GM12892 (cell line): ENCODE measurements around the gene HEXB.
A peak's percentile ranks its signal among the peaks of the same experiment; 100 is the strongest.

Experiments used
- DNase-seq: peaks from one replicate; pipeline ENCODE4 v3.0.0; 2011; ENCODE audit not compliant: insufficient read length
- FAIRE-seq: peaks from 2 replicates; lab custom pipeline; 2011; peaks lifted over from hg19 to GRCh38; lab: Jason Lieb, UNC
- POLR2A ChIP-seq: IDR thresholded peaks from 2 replicates; pipeline ENCODE4 v1.6.1; 2011; ENCODE audit warnings: low read depth, low read length, control low read depth
- POLR2AphosphoS5 ChIP-seq: IDR thresholded peaks from 2 replicates; pipeline ENCODE4 v1.6.1; 2011; ENCODE audit warnings: low read depth, low read length, control low read depth
- TAF1 ChIP-seq: IDR thresholded peaks from 2 replicates; pipeline ENCODE4 v1.6.1; 2011; ENCODE audit warnings: low read depth, mild to moderate bottlenecking, control low read depth, low read length, borderline replicate concordance

Gene HEXB

DNA sequence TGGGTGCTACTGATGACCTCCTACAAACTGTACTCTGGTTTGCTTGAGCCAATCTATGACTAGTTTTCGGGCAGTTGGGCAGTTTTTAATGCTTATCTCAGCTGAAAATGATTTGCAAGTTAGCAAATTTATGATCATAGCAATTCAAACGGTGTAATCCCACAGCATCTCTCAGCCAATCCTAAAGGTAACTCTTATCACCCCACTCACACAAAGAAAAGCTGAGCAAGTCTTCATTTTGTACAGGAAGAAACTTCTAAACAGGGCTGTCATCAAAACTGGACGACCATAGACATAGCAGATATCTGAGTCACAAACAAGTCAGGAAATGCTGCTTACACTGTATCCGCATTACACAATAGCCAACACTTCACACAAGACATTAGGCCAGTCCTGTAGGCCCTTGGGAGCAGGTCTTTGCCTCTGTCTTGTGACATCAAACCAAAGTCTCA, 41.9 kb upstream of the HEXB start:
- no peak for FAIRE-seq
- no peak for TF ChIP-seq POLR2AphosphoS5
- TF ChIP-seq POLR2A: no peak
- TF ChIP-seq TAF1: no peak
- DNase-seq: no peak

DNA sequence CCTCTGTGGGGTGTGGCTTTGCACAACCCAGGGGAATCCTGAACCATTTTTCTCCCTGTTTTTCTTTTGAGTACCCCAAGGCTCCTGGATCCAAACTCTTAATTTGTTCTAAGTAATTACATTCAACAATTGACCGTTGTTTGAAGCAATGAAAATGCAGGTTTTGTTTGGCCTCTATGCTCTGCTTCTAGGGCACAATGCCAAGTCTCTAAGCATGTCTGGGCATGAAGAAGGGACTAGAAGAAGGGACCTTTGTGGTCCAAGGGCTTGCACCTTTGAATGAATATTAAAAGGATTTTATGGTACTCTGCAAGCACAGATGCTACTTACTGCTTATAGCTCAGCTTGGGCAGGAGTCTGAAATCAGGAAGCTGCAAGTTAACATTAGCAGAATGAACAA, 37.9 kb upstream of the HEXB start:
- no peak for TF ChIP-seq POLR2A
- no peak for TF ChIP-seq POLR2AphosphoS5
- TF ChIP-seq TAF1: no peak
- DNase-seq (no peak), FAIRE-seq (no peak)

DNA sequence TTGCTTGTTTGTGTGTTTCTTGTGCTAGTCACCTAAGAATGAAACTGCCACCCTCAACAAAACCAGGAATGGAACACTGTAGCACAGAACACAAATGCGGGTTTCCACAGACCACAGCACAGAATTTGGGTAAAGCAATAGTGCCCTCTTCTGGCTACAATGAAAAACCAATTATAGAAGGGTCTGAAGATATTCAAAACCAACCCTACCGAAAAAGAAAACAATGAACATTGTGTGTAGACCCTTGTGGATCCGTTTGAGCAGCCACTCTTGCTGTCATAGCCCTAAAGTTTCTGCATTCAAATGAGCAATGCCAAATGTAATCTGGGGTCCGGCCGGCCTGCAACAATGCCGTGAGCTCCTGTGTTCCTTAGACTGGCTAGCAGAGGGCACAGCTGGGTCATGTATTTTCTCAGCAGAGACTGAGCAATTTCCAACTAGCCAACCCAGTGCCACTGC, 36.2 kb upstream of the HEXB start:
- no peak for TF ChIP-seq POLR2AphosphoS5
- no peak for TF ChIP-seq POLR2A
- TF ChIP-seq TAF1: no peak
- DNase-seq (peak; percentile 31), FAIRE-seq (peak; percentile 90)

DNA sequence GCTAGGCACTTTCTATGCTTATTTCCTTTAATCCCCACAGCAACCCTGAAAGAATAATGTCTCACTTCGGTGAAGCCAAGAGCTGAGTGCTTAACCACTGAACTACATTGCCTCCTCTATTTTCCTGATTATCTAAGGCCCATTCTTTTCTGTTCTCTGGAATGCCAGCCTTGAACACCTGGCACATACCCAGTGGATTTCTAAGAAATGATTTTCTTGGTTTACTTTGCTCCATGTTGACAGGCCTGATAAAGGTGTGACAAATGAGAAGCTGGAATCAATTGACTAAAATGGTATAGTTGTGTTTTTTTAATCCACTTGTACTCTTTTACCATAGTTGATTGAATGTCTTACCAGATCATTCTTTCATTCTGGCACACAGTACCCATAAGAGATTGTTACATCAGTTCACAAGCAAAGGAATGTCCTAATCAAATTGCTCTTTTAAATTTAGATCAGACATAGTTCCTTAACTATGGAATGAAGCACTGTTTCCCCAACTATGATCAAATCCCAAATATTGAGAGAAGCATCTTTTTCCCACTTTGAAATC, 35.5 kb upstream of the HEXB start:
- DNase-seq (no peak), FAIRE-seq (no peak)
- TF ChIP-seq POLR2AphosphoS5 (no peak), TAF1 (no peak), POLR2A (no peak)

DNA sequence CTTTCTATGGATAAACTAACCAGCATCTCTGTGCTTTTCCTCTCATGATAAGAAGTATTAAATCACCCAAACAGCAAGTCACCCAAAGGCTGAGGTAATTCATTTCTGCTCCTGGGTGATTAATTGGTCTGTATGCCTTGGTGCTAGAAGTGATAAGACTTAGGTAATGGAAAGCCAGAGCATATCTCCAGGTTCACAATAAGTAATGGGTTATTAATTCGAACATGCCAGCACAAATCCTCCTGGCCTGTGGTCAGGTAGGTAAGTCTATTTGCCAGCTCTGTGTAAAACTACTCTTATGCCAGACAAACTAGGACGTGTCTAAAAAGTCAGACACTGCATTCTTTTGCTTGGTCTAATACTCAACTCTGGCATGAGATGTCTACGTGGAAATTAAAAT, 33.3 kb upstream of the HEXB start:
- TF ChIP-seq POLR2AphosphoS5 (no peak), POLR2A (no peak), TAF1 (no peak)
- DNase-seq (no peak), FAIRE-seq (no peak)

DNA sequence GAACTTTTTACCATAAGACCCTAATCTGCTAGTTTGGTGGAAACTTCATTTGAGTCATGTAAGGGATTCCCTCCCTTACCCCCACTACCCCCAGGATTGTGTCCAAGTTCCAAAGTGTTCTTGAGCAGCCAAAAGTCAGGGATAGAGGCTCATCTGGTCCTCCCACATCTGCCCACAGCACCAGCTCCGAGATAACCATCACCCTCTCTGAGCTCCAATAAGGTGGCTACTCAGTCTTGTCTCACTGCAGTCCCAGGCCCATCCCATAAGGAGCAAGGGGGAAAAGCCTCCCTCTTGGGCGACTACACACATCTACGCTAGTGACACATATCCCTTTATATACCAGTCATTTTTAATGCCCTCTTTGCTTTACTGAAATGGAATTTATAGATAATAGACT, 32.5 kb upstream of the HEXB start:
- FAIRE-seq (no peak), DNase-seq (no peak)
- TF ChIP-seq POLR2AphosphoS5 (no peak), POLR2A (no peak), TAF1 (no peak)

DNA sequence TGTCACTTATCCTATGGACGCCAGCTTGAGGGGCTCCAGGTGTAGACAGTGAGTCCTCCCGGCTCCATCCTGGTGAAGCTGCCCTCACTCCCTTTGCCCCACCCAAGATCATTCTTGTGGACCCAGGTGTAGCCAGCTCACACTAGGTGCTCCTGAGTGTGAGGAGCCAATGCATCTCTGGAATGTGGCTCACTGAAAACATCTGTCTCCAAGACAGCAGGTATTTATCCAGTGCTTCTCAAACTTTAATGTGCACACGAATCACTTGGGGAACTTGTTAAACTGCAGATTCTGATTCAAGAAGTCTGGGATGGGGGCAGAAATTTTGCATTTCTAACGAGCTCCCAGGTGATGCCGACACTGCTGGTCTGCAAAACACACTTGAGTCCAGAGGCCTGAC, 31.0 kb upstream of the HEXB start:
- no peak for TF ChIP-seq TAF1
- TF ChIP-seq POLR2A: no peak
- TF ChIP-seq POLR2AphosphoS5: no peak
- DNase-seq: no peak
- FAIRE-seq: no peak

DNA sequence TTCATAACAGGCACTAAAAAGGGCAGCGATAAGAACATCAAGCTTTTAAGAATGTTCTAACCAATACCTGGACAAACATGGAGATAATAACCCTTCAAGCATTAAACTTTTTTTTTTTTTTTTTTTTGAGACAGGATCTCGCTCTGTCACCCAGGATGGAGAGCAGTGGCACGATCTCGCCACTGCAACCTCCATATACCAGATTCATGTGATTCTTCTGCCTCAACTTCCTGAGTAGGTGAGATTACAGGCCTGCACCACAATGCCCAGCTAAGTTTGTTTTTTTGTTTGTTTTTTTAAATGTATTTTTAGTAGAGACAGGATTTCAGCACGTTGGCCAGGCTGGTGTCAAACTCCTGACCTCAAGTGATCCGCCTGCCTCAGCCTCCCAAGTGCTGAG, 29.8 kb upstream of the HEXB start:
- FAIRE-seq (no peak), DNase-seq (no peak)
- no peak for TF ChIP-seq TAF1
- no peak for TF ChIP-seq POLR2AphosphoS5
- no peak for TF ChIP-seq POLR2A

DNA sequence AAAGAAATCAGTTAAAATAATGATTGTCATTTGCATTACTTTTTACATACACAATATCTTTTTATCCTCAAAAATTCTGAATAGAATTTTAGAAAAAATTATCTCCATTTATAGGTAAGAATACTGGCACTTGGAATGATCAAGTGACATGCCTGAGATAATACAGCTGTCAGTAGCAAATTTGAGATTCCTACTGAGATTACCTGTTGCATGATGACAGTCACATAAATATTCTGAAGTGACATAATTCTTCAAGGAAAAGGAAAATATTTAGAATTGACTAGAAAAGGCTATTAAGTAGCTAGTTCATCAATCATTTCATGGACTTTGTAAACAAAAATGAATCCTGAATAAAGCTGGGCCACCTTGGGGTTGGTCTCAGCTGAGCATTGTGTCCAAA, 29.3 kb upstream of the HEXB start:
- FAIRE-seq (no peak), DNase-seq (no peak)
- TF ChIP-seq TAF1: no peak
- no peak for TF ChIP-seq POLR2A
- no peak for TF ChIP-seq POLR2AphosphoS5

DNA sequence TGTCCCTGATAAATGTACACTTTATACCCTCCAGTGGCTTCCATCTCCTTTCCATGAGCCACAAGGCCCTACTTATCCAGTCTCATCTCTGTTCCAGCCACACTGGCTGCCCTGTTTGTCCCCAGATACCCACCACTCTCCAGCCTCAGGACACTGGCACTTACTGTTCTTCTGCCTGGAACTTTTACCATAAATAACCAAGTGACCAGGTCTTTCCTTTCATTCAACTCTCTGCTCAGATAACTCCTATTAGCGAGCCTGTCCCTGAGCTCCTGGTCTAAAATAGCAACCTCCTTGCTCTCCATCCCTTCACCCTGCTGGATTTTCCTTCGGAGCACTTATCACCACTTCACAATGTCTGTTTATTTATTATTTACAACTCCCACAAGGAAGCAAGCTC, 27.9 kb upstream of the HEXB start:
- DNase-seq (no peak), FAIRE-seq (no peak)
- no peak for TF ChIP-seq POLR2AphosphoS5
- TF ChIP-seq POLR2A: no peak
- TF ChIP-seq TAF1: no peak

DNA sequence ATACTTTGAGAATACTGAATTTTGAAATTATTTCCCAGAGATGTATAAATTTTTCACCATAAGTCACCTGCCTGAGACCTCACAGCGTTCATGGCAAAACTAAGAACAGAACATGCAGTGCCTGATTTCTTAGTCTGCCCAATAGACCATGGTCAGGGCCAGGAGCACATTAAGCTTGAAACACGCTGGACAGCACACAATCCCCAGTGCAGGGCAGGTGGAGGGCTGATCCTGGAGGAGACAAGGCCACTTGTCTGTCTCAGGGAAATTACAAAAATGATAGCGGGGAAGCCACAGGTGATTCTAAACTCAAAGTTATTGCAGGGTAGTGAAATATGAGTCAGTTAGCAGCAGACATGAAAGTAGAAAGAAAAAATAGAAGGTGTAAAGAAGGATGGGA, 25.9 kb upstream of the HEXB start:
- no peak for TF ChIP-seq TAF1
- TF ChIP-seq POLR2A: no peak
- TF ChIP-seq POLR2AphosphoS5: no peak
- DNase-seq: no peak
- FAIRE-seq: no peak

DNA sequence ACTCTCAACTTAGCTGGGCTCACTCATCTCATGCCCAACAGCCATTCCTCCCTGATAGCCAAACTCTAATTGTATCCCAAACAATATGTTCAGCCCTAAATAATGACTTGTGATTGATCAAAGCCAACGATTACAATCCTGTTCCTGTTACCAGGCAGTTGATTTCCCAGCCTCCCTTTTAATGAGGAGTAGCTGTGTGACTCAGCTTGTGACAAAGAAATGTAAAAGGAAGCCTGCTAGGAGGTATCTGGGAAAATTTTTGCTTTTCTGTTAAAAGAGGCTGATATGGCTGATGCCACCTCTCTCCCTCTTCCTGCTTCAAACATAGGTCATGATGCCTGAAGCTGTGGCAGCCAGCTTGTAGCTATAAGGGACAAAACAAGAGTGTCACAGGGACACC, 24.9 kb upstream of the HEXB start:
- TF ChIP-seq POLR2A (no peak), POLR2AphosphoS5 (no peak), TAF1 (no peak)
- FAIRE-seq: no peak
- DNase-seq: no peak

DNA sequence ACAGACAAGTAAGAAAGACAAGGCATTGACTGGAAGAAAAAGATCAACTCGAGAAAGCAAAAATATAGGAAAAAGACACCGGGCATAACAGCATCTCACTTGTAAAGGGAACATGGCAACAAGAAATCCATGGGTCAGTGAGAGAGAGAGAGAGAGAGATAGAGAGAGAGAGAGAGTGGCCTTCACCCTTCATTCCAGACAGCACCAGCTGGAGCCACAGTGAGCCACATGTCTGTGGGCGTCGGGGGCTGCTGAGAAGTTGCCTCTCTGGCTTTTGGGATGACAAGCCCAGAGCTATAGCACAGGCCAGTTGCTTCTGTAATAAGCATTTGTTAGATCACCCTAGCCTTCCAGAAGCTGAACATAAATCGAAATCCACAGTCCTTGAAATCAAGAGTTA, 24.2 kb upstream of the HEXB start:
- DNase-seq: no peak
- TF ChIP-seq POLR2A (no peak), POLR2AphosphoS5 (no peak), TAF1 (no peak)
- FAIRE-seq: no peak
